AG20443 (cell line): ENCODE data around the gene CCDC86.

Experiments
- DNase-seq: peaks from one replicate; pipeline ENCODE4 v3.0.0; 2012; ENCODE audit warnings: low spot score, mixed read lengths

Gene CCDC86

DNA sequence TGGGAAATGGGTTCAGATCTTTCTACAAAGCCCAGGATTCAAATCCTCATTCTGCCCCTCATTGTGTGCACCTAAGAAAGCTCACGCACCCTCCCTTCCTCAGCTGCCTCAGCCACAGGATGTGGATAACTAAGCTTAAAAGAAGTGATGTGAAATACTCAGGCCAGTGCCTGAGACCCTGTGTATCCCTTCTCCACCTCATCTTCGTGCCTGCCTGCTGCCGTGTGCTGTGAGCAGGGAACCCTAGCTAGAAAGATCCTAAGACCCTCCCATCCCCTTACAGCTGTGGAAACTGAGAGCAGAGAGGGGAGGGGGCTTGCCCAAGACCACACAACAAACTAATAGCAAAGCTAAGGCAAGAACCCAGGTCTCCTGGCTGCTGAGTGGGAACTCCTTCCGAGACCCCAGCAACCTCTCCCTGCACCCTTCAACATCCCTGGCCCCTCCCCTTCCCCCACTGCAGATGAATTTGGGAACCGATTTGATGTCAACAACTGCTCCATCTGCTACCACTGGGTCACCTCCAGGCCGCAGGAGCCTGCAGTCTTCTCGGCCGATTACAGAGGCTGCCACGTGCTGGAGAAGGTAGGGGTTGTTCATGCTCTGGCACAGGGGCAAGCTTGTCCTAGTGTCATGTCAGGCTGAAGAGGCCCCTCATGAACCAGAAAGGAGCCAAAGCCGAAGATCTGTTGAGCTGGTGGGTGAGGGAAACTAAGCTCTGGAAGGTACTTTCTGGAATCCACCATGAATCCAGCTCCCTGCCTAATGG lies 27.0 kb downstream of the CCDC86 start:
- DNase-seq: no peak

DNA sequence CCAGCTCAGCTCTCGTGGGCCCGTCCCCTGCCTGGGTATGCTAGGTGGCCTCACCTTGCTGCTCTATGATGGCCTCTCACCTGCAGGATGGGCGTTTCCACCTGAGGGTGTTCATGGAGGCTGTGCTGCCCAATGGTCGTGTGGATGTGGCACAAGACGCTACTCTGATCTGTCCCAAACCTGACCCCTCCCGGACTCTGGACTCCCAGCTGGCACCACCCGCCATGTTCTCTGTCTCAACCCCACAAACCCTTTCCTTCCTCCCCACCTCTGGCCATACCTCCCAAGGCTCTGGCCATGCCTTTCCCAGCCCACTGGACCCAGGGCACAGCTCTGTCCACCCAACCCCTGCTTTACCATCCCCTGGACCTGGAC lies 27.5 kb downstream of the CCDC86 start:
- DNase-seq: no peak

DNA sequence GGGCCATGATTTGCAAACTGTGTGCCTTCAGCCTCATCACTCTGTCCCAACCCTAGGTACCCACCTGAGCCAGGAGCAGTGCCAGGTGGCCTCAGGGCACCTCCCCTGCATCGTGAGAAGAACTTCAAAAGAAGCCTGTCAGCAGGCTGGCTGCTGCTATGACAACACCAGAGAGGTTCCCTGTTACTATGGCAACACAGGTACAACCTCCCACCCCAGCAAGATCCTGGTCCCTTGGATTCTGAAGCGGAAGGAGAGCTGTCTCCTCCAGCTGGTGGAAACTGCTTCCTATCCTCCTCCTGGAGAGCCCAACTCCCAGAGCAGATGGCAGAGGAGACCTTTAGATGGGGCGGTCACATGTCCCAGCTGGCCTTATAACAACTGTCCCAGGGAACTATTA lies 28.4 kb downstream of the CCDC86 start:
- DNase-seq: no peak

DNA sequence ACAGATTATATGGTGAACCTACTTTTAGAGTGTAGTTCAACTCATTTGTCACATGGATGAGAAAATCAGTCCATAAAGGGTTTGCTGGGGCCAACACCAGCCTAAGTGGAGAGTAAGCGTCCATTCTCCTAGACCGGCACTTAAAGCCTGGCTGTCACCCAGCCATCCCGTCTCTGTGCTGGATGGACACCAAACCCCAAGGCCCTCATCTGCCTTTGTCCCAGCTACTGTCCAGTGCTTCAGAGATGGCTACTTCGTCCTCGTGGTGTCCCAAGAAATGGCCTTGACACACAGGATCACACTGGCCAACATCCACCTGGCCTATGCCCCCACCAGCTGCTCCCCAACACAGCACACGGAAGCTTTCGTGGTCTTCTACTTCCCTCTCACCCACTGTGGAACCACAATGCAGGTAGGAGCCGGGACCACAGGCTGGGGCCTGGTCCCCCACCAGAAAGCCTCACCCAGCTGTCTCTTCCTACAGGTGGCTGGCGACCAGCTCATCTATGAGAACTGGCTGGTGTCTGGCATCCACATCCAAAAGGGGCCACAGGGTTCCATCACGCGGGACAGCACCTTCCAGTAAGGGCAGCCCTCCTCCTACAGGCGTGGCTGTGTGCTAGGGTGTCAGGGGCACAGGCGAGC lies 28.9 kb downstream of the CCDC86 start:
- DNase-seq: no peak

DNA sequence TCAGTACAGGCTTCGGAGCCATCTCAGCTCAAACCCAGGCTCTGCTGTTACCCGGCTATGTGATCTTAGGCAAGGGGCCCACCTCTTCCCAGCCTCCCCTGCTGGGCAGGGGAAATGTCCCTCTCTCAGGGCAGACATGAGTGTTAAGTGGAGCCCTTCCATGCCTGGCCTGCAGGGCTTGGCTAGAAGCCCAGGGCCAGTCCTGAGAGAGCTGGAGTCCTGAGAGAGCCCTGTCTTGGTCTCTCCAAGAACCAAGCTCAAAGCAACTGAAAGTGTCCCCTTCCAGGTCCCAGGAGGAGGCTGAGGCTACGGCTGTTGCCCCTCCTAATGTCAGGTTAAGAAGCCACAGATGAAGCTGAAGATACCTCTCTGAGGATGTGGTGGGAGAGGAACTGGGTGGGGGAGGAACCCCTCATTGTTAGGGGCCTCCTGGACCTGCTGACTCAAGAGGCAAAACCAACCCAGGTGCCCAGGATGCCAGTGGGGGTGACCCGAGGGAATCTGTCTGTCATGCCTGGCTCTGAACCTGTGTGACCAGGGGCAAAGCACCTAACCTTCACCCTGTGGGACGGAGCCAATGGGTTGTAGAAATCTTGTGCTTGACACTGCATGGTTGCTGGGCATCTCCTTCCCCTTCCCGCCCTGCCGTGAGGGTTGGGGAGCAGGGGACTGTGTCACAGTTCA lies 29.6 kb downstream of the CCDC86 start:
- DNase-seq: peak; percentile 48

DNA sequence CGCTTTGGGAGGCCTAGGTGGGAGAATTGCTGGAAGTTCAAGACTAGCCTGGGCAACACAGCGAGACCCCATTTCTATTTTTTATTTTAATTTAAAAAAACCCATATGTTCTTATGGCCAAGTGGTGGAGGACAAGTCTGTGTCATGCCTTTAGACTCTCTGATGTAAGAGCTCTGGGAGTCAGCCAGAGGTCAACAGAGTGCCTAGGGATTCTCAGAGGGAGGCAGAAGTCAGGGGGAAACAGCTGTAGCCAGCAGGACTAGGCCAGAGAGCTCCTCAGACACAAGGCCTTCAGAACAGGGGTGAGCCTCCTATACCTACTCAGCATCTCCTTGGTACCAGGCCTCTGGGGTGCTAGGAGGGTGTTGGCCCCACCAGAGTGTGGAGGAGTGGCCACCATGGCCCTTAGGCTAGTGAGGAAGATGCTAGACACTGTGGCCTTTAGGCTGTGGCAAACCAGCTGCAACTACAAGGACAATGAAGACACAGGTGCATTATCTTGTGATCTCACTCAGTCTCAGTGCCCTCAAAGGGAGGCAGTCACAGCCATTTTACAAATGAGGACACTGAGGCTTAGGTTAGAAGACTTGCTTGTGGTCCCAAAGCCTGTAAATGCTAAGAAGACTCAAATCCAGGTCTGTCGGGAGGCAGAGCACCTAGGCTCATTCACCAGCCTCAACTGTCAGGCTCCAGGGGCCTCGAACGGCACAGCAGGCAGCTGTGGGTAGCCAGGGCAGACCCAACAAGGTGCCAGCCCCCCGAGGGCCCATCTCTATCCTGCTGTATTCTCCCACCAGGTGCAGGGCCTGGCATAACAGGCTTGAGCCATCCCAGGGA lies 30.4 kb downstream of the CCDC86 start:
- DNase-seq: peak; percentile 61

DNA sequence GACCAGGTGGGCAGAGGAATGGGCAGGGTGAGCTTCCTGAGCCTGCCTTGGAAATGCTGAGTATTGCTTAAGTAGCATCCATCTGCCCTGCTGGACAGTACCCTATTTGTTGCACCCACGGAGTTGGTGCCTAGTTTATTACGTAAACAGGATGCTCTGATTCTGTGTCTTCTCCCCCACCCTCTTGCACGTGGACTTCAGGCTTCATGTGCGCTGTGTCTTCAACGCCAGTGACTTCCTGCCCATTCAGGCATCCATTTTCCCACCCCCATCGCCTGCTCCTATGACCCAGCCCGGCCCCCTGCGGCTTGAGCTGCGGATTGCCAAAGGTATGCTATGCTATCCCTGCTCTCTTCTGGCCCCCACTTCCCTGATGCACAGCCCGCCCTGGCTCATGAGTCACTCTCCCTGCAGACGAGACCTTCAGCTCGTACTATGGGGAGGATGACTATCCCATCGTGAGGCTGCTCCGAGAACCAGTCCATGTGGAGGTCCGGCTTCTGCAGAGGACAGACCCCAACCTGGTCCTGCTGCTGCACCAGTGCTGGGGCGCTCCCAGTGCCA lies 31.1 kb downstream of the CCDC86 start:
- DNase-seq: peak; percentile 80

DNA sequence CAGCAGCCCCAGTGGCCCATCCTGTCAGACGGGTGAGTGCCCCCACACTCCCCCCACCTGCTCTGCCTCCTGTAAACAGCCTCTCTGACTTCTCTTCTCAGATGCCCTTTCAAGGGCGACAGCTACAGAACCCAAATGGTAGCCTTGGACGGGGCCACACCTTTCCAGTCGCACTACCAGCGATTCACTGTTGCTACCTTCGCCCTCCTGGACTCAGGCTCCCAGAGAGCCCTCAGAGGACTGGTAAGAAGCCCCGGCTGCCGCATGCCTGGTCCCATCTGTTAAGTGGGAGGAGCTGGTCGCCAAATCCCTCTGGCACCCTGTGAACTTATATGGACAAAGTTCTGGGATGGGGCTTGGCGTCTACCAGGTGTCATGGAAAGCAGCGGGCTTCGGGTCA lies 31.6 kb downstream of the CCDC86 start:
- DNase-seq: no peak

DNA sequence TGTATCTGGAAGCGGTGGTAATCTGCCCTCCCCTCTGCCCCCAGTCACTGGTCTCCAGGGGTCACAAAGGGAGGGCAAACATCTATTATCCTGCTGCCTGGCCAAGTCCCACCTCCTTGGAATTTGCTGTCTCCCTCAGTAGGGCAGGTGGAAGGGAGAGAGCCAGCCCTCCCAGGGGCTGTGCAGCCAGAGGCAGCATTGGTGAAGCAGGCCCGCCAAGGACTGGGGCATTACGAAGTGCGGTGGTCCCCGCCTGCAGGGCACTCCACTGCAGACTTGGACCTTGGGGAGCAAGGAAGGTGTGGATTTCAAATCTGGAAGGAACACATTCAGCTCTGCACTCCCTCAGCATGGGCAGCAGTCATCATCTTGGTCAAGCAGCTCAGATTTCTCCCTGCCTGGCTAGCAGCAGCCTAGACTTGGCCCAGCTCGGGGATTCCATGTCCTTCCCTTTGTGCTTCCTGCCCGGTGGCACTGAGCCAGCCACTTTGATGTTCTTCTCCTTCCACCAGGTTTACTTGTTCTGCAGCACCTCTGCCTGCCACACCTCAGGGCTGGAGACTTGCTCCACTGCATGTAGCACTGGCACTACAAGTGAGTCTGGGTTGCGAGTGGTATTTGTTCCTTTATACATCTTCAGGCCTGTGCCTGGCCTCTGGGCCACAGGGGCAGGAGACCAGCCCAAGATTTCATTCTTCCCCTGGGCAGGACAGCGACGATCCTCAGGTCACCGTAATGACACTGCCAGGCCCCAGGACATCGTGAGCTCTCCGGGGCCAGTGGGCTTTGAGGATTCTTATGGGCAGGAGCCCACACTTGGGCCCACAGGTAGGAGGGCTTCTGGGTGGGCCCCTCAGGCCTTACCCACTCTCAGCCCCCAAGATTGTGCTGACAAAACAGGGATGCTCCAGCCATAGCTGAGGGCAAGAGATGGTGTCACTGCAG lies 32.8 kb downstream of the CCDC86 start:
- DNase-seq: no peak

DNA sequence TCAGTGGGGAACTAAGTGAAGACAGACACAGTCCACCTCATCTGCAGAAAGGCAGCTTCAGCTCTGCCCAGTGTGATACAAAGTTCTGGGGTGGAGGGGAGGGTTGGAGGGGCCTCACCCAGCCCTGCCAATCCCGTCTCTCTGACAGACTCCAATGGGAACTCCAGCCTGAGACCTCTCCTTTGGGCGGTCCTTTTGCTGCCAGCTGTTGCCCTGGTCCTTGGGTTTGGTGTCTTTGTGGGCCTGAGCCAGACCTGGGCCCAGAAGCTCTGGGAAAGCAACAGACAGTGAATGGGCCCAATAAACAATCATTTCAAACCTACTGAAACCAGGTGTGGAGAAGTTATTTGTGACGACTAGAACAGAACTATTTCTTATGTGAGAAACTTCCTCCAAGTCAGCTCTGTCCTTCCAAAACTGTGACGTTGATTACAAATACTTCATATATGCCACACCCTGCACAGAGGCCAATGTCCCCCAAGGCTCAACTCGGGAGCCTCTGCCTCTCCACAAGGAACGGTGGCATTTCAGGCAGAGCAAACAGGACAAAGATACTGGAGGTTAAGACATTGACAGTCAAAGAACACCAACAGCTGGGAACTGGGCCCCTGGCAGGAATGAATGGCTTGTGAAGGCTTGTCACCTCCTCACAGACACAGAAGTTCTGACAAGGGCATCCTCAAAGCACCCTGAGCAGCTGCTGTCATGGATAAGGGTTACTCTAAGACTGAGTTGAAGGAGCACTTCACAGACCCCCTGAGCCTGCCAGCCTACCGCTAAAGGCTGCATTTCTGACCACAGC lies 33.7 kb downstream of the CCDC86 start:
- no peak for DNase-seq

DNA sequence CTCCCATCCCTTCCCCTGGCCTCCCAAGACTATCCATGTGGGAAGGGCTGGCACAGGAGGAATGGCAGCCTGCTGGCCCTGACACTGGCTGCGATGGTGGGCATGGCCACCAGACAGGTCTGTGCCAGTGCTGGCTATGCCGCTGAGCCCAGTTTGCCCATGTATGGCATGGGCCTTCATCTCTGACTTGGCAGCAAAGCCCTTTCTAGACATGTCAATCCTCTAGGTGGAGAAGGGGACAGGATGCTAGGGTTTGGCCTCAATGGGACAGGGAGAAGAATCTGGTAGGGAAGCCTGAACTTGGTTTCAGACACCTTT lies 34.2 kb downstream of the CCDC86 start:
- no peak for DNase-seq

DNA sequence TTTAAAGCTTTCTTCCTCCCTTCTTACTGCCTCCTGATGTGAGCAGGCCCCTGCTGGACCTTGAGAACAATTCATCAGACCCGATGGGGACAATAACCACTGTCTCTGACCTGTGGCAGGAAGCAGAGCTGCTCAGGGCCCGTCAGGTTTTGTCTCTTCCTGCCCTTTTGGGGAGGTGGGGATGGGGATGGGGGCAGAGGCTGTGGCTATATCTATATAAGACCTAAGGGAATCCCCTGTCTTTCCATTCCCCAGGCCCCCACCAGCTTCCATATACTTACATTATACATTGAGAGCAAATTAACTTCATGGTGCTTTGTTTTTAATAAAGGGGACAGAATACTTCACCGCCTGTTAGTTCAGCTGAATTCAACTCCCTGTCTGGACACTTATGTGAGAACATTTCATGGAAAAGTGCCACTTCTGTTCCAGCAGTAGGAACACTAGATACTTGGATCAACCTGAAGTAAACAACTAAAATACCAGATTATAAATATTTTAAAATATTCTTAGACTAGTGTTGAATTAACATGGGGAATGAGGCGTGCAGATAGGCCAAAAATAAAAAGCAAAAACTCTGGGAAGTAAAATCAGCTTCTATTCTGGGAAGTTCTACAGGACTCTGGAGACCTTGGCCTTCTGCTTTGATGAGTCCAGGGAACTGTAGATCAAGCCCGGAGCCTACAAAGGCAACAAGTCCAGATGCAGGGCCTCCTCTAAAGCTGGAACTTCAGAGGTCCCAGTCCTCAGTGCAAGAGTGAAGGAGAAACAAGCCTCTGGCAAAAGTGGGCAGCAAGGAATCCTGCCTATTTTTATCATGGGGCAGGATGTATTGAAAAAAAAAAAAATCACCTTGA lies 36.6 kb downstream of the CCDC86 start:
- no peak for DNase-seq

DNA sequence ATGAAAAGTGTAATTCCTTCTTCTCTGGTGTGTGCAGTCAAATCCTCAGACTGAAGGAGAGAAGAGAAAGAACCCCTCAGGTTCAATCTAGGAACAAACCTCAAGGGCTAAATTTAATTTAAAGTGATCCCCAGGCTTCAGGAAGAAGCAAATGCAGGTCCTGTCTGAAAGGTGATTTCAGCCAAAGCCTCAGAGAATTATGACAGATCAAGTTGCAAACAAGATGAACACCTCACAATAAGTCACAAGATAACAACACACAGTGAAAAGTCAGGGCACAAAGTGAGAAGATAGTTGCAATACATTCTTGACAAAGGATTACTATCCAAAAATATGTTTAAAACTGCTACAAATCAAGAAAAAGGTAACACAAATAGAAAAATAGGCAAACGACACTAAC lies 37.2 kb downstream of the CCDC86 start:
- no peak for DNase-seq

DNA sequence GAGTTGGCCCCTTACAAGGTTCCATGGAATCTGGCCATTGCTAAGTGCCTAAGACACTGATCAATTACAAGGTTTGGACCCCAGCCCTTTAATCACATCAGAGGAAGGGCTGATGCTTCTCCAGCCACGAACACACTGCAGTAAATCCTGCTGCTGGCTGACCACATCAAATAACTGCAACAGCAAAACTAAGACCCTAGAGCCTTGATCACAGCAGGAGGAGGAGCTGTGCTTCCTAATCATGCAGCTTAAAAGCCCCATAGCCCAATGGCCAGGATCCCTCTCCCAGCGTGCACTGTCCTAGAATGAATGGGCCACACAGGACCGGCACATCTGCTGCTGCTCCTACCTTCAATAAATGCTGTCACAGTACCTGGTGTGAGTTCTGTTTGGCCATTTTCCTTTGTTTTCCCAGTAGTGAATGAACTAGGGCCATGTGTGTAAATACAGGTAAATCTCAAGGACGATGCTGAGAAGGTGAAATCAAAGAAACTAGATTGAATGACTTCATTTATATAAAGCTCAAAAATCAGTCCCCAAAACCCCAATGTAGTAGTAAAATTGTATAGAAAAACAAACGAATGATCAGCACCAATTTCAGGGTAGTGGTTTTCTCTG lies 38.2 kb downstream of the CCDC86 start:
- DNase-seq: no peak

DNA sequence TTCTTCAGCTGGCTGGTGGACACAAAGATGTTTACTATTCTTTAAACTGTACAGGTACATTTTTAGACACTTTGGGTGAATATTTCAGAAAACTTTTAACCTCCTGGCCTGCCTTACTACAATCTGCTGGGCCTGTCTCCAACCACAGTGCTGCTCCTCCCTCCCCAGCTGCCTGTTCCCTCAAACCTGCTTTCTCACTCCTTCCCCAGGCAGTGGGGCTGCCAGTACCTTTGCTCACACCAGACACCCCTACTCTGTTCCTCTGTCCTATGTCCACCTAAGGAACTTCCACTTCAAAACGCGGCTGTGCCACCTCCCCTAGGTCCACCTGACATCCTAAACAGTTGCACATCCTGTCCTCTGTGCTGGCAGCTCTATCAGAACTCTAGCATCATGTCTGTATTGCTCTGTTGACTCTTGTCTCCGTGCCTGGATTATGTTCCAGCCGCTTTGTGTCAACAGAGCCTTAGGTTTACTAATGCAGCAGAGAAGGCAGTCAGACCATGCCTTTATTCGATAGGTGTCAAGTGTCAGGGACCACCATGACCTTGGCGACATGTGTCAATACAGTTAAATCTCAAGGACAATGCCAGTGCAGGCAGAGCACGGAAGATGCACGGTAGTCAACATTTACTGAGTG lies 38.9 kb downstream of the CCDC86 start:
- no peak for DNase-seq

DNA sequence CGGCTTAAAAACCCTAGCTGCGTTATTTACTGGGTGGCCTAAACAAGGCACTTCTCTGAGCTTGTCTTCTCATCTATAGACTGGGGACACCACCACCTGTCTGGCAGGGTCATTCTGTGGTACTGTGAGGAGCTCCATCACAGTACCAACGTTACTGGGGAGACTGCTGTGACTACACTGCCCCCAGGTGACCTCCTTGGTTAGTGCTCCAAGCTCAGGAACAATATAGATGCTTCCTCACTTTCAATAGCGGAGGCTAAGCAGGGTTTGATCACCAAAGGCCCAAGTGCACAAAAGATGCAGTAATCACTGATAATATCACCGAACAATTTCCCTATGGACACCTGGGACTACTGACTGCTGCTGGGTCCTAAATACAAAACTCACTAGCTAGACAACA lies 45.6 kb downstream of the CCDC86 start:
- DNase-seq: peak; percentile 69

DNA sequence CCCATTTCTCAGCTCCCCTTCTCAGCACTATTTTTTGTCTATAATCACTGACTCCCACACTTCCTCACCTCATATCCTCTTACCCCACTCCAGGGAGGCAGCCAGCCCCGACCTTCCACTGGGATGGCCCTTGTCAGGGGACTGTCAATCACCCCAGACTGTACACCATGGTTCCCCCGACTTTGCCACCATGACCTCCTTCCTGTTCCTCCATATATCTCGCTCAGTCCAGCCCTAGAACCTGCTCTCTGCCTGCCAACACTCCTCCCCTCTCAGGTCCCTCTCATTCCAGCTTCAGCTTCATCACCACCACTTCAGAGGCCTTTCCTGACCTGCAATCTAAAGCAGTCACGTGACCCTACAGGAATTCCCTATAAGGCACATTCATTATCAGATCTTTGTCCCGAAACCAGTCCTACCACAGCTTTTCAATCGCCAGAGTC lies 48.0 kb downstream of the CCDC86 start:
- no peak for DNase-seq

DNA sequence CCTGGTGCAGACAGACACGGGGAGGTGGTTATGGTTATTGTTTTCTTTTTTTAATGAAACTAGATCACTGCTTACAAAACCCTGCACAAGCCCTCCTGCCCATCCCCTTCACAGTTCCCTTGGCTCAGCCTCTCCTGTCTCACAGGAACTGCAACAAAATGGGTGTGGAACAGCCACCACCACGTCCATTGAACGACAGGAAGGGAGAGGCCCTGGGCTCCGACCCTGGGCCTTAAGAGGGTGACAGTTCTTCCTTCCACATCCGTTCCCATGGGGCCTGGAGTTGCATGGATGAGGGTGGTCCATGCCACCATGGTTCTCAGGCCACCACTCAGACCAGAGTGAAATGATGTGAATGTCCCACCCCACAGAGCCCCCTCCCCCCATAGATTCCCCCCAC lies 48.8 kb downstream of the CCDC86 start:
- no peak for DNase-seq
